ENCODE measurements around the gene SH3GL3. TPM values are rescaled to one million over a fixed set of nuclear protein-coding genes. Genes with fewer than 3 reads are reported as not detected.

Gene SH3GL3
- total RNA-seq, 2 donors from 2014 or later = 3.5 to 3.8 TPM

DNA sequence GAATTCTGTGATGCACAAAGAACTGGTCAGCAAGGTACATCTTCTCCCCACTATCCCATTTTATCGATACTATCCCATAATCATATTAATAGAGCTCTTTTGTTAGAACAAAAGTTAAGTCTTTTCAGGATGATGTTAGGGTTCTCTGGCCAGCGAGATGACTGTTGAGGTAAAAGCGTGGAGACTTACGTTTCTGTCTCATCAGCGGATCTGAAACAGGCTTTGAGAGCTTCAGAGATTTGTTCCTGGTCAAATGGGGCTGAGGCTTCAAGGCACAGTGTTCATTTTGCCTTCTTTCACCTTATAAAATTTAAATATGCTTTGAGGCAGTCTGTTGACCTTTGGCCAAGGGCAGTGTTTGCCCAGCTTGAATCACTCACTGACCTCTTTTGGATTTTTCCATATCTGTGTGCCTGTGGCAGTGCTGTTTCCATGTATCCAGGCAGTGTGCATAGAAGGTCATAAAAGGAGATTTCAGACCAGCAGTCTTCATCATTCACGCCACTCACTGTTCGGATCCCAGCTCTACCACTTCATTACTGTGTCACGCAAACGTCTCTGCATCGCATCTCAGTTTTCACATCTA is 209.9 kb downstream of the SH3GL3 start:
- Histone ChIP-seq H3K4me1 (ENCODE audit: control insufficient read depth, insufficient read depth, low read length) (no peaks in the 10 kb centered on the region), H3K4me3 (ENCODE audit: low read length) (no peak overlapping the region), H3K9ac (ENCODE audit: extremely low read depth, low read length, poor library complexity, severe bottlenecking) (no peak overlapping the region), H3K27ac (ENCODE audit: low read depth, low read length) (no peak overlapping the region), H3K27me3 (ENCODE audit: control insufficient read depth, insufficient read depth, low read length, poor library complexity, severe bottlenecking) (peaks cover 36% of the 10 kb centered on the region), H3K9me3 (ENCODE audit: control insufficient read depth, low read length) (no peaks in the 10 kb centered on the region), H3K36me3 (ENCODE audit: control insufficient read depth, insufficient read depth, low read length) (no peaks in the 10 kb centered on the region)
- H3K9me3 Mint-ChIP-seq = no peaks in the 10 kb centered on the region
- no peak overlapping the region for H3K4me3 Mint-ChIP-seq
- no peaks in the 10 kb centered on the region for H3K36me3 Mint-ChIP-seq (ENCODE audit: low read depth)
- peaks cover 46% of the 10 kb centered on the region for H3K27me3 Mint-ChIP-seq (ENCODE audit: insufficient read depth)
- DNase-seq = no peak
- TF ChIP-seq, protein P1, sequence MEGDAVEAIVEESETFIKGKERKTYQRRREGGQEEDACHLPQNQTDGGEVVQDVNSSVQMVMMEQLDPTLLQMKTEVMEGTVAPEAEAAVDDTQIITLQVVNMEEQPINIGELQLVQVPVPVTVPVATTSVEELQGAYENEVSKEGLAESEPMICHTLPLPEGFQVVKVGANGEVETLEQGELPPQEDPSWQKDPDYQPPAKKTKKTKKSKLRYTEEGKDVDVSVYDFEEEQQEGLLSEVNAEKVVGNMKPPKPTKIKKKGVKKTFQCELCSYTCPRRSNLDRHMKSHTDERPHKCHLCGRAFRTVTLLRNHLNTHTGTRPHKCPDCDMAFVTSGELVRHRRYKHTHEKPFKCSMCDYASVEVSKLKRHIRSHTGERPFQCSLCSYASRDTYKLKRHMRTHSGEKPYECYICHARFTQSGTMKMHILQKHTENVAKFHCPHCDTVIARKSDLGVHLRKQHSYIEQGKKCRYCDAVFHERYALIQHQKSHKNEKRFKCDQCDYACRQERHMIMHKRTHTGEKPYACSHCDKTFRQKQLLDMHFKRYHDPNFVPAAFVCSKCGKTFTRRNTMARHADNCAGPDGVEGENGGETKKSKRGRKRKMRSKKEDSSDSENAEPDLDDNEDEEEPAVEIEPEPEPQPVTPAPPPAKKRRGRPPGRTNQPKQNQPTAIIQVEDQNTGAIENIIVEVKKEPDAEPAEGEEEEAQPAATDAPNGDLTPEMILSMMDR (conservative IDR thresholded peaks at IDR 0.05) = no peak
- 94 to 100% methylated on average over 3 to 7 of the region's 10 CpGs for WGBS, 2 experiments (ENCODE audit: insufficient coverage in 1 of 2, insufficient read length in 1 of 2)
- no peak overlapping the region for H3K27ac Mint-ChIP-seq
- H3K4me1 Mint-ChIP-seq = no peaks in the 10 kb centered on the region

DNA sequence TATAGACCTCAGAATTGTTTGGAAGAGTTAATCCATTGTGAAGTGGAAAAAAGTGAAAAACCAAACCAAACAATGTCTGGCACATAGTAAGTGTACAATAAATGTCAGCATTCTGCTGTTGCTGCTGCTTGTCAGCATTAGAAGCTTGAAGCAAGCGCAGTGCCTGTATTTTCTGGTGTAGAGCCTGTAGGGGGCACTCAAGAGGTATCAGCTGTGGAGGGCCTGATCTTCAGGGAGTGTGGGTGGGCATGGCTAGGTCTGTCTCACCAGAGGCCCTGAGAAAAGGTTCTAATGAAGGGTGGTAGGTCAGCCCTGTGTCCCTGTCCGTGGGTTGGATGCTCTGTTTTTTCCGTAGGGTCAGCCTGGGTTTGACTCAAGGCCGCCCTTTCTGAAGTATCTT is 210.4 kb downstream of the SH3GL3 start:
- no peak overlapping the region for H3K9ac ChIP-seq (ENCODE audit: extremely low read depth, low read length, poor library complexity, severe bottlenecking)
- H3K36me3 Mint-ChIP-seq (ENCODE audit: low read depth) = no peaks in the 10 kb centered on the region

DNA sequence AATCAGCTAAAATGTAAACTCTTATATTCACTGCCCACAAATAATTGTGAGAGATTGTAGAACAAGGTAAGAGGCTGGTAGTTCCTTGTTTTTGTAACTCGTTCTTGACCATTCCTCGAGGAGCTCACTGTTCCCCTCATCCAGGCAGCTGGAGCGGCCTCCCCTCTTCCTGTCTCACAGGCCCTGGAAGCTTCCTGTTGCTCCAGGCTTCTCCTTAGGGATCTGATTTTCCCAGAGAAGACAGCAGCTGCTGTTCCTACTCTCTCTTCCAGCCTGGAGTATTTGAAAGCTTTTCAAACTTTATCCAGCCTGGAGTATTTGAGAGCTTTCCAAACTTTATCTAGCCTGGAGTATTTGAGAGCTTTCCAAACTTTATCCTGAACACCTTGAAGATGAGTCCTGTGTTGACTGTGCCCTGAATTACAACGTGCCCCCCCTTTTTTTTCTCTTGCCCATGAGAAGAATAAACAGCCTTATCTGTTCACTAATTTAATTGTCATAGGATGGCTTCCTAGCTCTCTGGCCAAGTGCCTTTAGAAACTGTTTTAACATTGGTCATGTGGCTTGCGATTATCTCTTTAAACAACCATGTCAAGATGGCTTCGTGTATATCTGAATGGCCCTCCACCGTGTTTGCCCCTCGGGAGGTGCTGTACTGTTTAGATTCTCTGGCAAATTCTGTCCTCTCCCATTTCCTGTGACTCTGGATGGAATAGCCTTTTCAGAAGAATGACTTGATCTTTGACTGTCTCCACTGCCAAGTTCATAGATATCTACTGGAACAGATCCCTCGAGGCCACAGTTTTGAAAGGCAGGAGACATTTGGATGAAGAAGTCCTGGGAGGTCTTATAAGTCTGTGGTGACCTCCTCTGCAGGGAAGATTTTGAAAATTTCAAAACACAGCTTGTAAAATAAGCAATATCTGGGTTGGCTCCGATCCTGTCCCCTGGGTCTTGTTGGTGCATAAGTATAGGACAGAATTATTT is 211.6 kb downstream of the SH3GL3 start:
- no peak overlapping the region for H3K4me3 ChIP-seq (ENCODE audit: low read length)
- no peak overlapping the region for H3K27ac ChIP-seq (ENCODE audit: low read depth, low read length)
- Mint-ChIP-seq H3K4me1 (no peaks in the 10 kb centered on the region), H3K36me3 (ENCODE audit: low read depth) (no peaks in the 10 kb centered on the region), H3K27me3 (ENCODE audit: insufficient read depth) (peaks cover 34% of the 10 kb centered on the region), H3K4me3 (no peak overlapping the region), H3K27ac (no peak overlapping the region), H3K9me3 (no peaks in the 10 kb centered on the region)
- TF ChIP-seq, protein P1 (conservative IDR thresholded peaks at IDR 0.05) = no peak
- H3K36me3 ChIP-seq (ENCODE audit: control insufficient read depth, insufficient read depth, low read length) = no peaks in the 10 kb centered on the region
- DNase-seq = no peak
- H3K4me1 ChIP-seq (ENCODE audit: control insufficient read depth, insufficient read depth, low read length) = no peaks in the 10 kb centered on the region
- WGBS, 2 experiments (ENCODE audit: insufficient coverage in 1 of 2, insufficient read length in 1 of 2) = 87 to 93% methylated on average over 8 to 10 of the region's 10 CpGs
- no peaks in the 10 kb centered on the region for H3K9me3 ChIP-seq (ENCODE audit: control insufficient read depth, low read length)
- peaks cover 22% of the 10 kb centered on the region for H3K27me3 ChIP-seq (ENCODE audit: control insufficient read depth, insufficient read depth, low read length, poor library complexity, severe bottlenecking)
- H3K9ac ChIP-seq (ENCODE audit: extremely low read depth, low read length, poor library complexity, severe bottlenecking) = no peak overlapping the region

More for the DNA sequence above, 210.4 kb downstream of the SH3GL3 start:
- Histone ChIP-seq H3K4me1 (ENCODE audit: control insufficient read depth, insufficient read depth, low read length) (no peaks in the 10 kb centered on the region), H3K9me3 (ENCODE audit: control insufficient read depth, low read length) (no peaks in the 10 kb centered on the region), H3K36me3 (ENCODE audit: control insufficient read depth, insufficient read depth, low read length) (no peaks in the 10 kb centered on the region), H3K4me3 (ENCODE audit: low read length) (no peak overlapping the region), H3K27me3 (ENCODE audit: control insufficient read depth, insufficient read depth, low read length, poor library complexity, severe bottlenecking) (peaks cover 30% of the 10 kb centered on the region), H3K27ac (ENCODE audit: low read depth, low read length) (no peak overlapping the region)
- TF ChIP-seq, protein P1 (conservative IDR thresholded peaks at IDR 0.05) = peak; percentile 81
- WGBS, 2 experiments (ENCODE audit: insufficient coverage in 1 of 2, insufficient read length in 1 of 2) = 87% methylated on average over 4 of the region's 4 CpGs; no CpG with 5 or more reads in 1 of the 2 experiments
- H3K27ac Mint-ChIP-seq = no peak overlapping the region
- H3K4me3 Mint-ChIP-seq = no peak overlapping the region
- peak; percentile 81 for DNase-seq
- H3K9me3 Mint-ChIP-seq = no peaks in the 10 kb centered on the region
- no peaks in the 10 kb centered on the region for H3K4me1 Mint-ChIP-seq
- H3K27me3 Mint-ChIP-seq (ENCODE audit: insufficient read depth) = peaks cover 42% of the 10 kb centered on the region
